Neural cell (in vitro differentiated cells): Measurements from ENCODE around the gene VAV2. TPM values are rescaled to one million over a fixed set of nuclear protein-coding genes. Genes with fewer than 3 reads are reported as not detected.

Experiments used
- H2AFZ ChIP-seq: fragments of 200-600, 300-800 bp; sonication (generic), shearing (Covaris generic); 2 replicates; pipeline ENCODE4 v1.6.0; 2014; ENCODE audit warnings: low read depth, mild to moderate bottlenecking, antibody characterized with exemption, low read length, moderate library complexity
- H3F3A ChIP-seq: fragments of 200-600 bp; shearing (Covaris generic); 2 replicates; pipeline ENCODE4 v1.6.1; 2016; ENCODE audit warnings: mild to moderate bottlenecking, moderate library complexity, mixed read lengths, antibody characterized with exemption, low read length; ENCODE audit not compliant: insufficient read depth, poor library complexity, severe bottlenecking
- H3K27ac ChIP-seq: fragments of 200-600, 300-800 bp; sonication (generic), shearing (Covaris generic); 2 replicates; pipeline ENCODE4 v1.5.1; 2014; ENCODE audit warnings: mild to moderate bottlenecking, low read length, moderate library complexity
- H3K27me3 ChIP-seq: fragments of 300-800, 200-600 bp; sonication (generic), shearing (Covaris generic); 2 replicates; pipeline ENCODE4 v1.6.0; 2014; ENCODE audit warnings: mild to moderate bottlenecking, low read depth, low read length, moderate library complexity; ENCODE audit not compliant: insufficient read depth
- H3K36me3 ChIP-seq: fragments of 300-800, 200-600 bp; sonication (generic), shearing (Covaris generic); 2 replicates; pipeline ENCODE4 v1.5.1; 2014; ENCODE audit warnings: mild to moderate bottlenecking, antibody characterized with exemption, low read length, moderate library complexity; ENCODE audit not compliant: insufficient read depth
- H3K4me2 ChIP-seq: fragments of 300-800, 200-600 bp; sonication (generic), shearing (Covaris generic); 2 replicates; pipeline ENCODE4 v1.6.0; 2014; ENCODE audit warnings: mild to moderate bottlenecking, low read length
- H3K4me3 ChIP-seq: fragments of 300-800, 200-600 bp; sonication (generic), shearing (Covaris generic); 2 replicates; pipeline ENCODE4 v1.5.1; 2014; ENCODE audit warnings: mild to moderate bottlenecking, low read length, moderate library complexity
- H3K79me2 ChIP-seq: fragments of 200-600 bp; shearing (Covaris generic); replicated peaks from 2 replicates; pipeline ENCODE4 v1.6.0; 2014; ENCODE audit warnings: mild to moderate bottlenecking, low read length, moderate library complexity; ENCODE audit not compliant: insufficient read depth
- H3K9ac ChIP-seq: fragments of 300-800, 200-600 bp; sonication (generic), shearing (Covaris generic); 2 replicates; pipeline ENCODE4 v1.6.1; 2016; ENCODE audit warnings: mild to moderate bottlenecking, low read length, mixed read lengths
- H3K9me2 ChIP-seq: fragments of 200-600 bp; shearing (Covaris generic); 2 replicates; pipeline ENCODE4 v1.6.1; 2016; ENCODE audit warnings: mild to moderate bottlenecking, low read length, mixed read lengths; ENCODE audit not compliant: insufficient read depth
- H3K9me3 ChIP-seq: fragments of 200-600, 300-800 bp; sonication (generic), shearing (Covaris generic); 2 replicates; pipeline ENCODE4 v1.6.1; 2016; ENCODE audit warnings: mild to moderate bottlenecking, mixed run types, low read length, moderate library complexity, mixed read lengths
- H4K20me1 ChIP-seq: fragments of 200-600 bp; shearing (Covaris generic); 2 replicates; pipeline ENCODE4 v1.6.1; 2016; ENCODE audit warnings: mild to moderate bottlenecking, mixed run types; ENCODE audit not compliant: insufficient read depth
- CTCF ChIP-seq: fragments of 450-650 bp; IDR thresholded peaks from 2 replicates; pipeline ENCODE4 v1.5.1; 2014; ENCODE audit warnings: antibody characterized with exemption, mild to moderate bottlenecking, moderate library complexity; ENCODE audit not compliant: poor library complexity, severe bottlenecking
- EP300 ChIP-seq: fragments of 450-650 bp; conservative IDR thresholded peaks from 2 replicates; pipeline ENCODE4 v1.6.1; 2014; ENCODE audit warnings: antibody characterized with exemption, mild to moderate bottlenecking, moderate library complexity; ENCODE audit not compliant: poor library complexity, severe bottlenecking
- EZH2 ChIP-seq: fragments of 200-600, 300-800 bp; shearing (Covaris generic), sonication (generic); IDR thresholded peaks from 2 replicates; pipeline ENCODE4 v1.6.1; 2014; ENCODE audit warnings: antibody characterized with exemption, low read length, borderline replicate concordance, mild to moderate bottlenecking; ENCODE audit not compliant: insufficient read depth, poor library complexity, severe bottlenecking
- MXI1 ChIP-seq: fragments of 450-650 bp; conservative IDR thresholded peaks from 2 replicates; pipeline ENCODE4 v1.6.1; 2014; ENCODE audit warnings: antibody characterized with exemption, mild to moderate bottlenecking; ENCODE audit not compliant: poor library complexity, severe bottlenecking
- POLR2AphosphoS5 ChIP-seq: IDR thresholded peaks from 2 replicates; pipeline ENCODE4 v1.6.1; 2012
- RAD21 ChIP-seq: fragments of 450-650 bp; conservative IDR thresholded peaks from 2 replicates; pipeline ENCODE4 v1.6.1; 2014; ENCODE audit warnings: antibody characterized with exemption, mild to moderate bottlenecking, moderate library complexity
- REST ChIP-seq: IDR thresholded peaks from 2 replicates; pipeline ENCODE4 v1.6.1; 2012; ENCODE audit warnings: borderline replicate concordance
- SMC3 ChIP-seq: fragments of 450-650 bp; conservative IDR thresholded peaks from 2 replicates; pipeline ENCODE4 v1.6.1; 2014; ENCODE audit warnings: antibody characterized with exemption, mild to moderate bottlenecking, moderate library complexity; ENCODE audit not compliant: poor library complexity
- TAF1 ChIP-seq: IDR thresholded peaks from 2 replicates; pipeline ENCODE4 v1.6.1; 2012; ENCODE audit warnings: low read depth
- polyA plus RNA-seq: library from polyadenylated mRNA; depleted of rRNA; stranded (reverse); fragments of >200 nt; gene quantifications from 2 replicates; pipeline ENCODE4 v1.2.3, GENCODE V29; 2014

The VAV2 gene
- polyA plus RNA-seq, 1 donor from 2014 or later: 35.2 TPM

- no peak overlapping the region for H3K27ac ChIP-seq
- no peaks in the 10 kb centered on the region for H3K27me3 ChIP-seq
- H2AFZ ChIP-seq: no peak overlapping the region
- H3K9me2 ChIP-seq: no peaks in the 10 kb centered on the region
- no peak overlapping the region for H3K4me2 ChIP-seq
- no peak for TF ChIP-seq RAD21
- TF ChIP-seq SMC3: no peak
- TF ChIP-seq EP300: no peak
- TF ChIP-seq MXI1: no peak
- no peak for TF ChIP-seq REST
- TF ChIP-seq EZH2: no peak
- no peak for TF ChIP-seq TAF1
- H4K20me1 ChIP-seq: no peaks in the 10 kb centered on the region
- H3K79me2 ChIP-seq: no peaks in the 10 kb centered on the region
- H3K36me3 ChIP-seq: no peaks in the 10 kb centered on the region
- H3K9me3 ChIP-seq: no peaks in the 10 kb centered on the region
- no peak overlapping the region for H3K4me3 ChIP-seq
- H3F3A ChIP-seq: no peaks in the 10 kb centered on the region
- H3K9ac ChIP-seq: no peak overlapping the region
Measured at GRCh38 chr9:133815781-133816180, 176.3 kb downstream of the VAV2 start.

GRCh38 chr9:133814586-133815208 is 177.4 kb downstream of the VAV2 start:
- no peaks in the 10 kb centered on the region for H3K9me2 ChIP-seq
- H3K79me2 ChIP-seq: no peaks in the 10 kb centered on the region
- no peak overlapping the region for H3K9ac ChIP-seq
- TF ChIP-seq REST (no peak), POLR2AphosphoS5 (no peak), TAF1 (no peak), MXI1 (no peak), EP300 (no peak), CTCF (no peak), EZH2 (no peak), SMC3 (no peak), RAD21 (no peak)
- H2AFZ ChIP-seq: no peak overlapping the region
- peak overlapping the region; percentile 16 for H3K4me3 ChIP-seq
- no peaks in the 10 kb centered on the region for H3K27me3 ChIP-seq
- no peaks in the 10 kb centered on the region for H3F3A ChIP-seq
- H3K9me3 ChIP-seq: no peaks in the 10 kb centered on the region
- H3K36me3 ChIP-seq: no peaks in the 10 kb centered on the region
- no peak overlapping the region for H3K4me2 ChIP-seq
- peak overlapping the region; percentile 20 for H3K27ac ChIP-seq
- no peaks in the 10 kb centered on the region for H4K20me1 ChIP-seq
